Mesodermal cell (in vitro differentiated cells): Measurements from ENCODE around the gene ZNF521.

ENCODE experiments used
- H3K27ac ChIP-seq: 2 replicates; pipeline ENCODE4 v1.7.0; 2013; ENCODE audit warnings: mild to moderate bottlenecking, low read depth, low read length, moderate library complexity; ENCODE audit not compliant: severe bottlenecking
- H3K36me3 ChIP-seq: 2 replicates; pipeline ENCODE4 v1.7.1; 2013; ENCODE audit warnings: mild to moderate bottlenecking, low read length, moderate library complexity; ENCODE audit not compliant: control insufficient read depth, insufficient read depth
- H3K4me1 ChIP-seq: one replicate; pipeline ENCODE4 v1.7.1; 2013; ENCODE audit warnings: mild to moderate bottlenecking, low read length; ENCODE audit not compliant: insufficient read depth, control insufficient read depth, poor library complexity, severe bottlenecking
- H3K4me3 ChIP-seq: 2 replicates; pipeline ENCODE4 v1.7.0; 2013; ENCODE audit warnings: low read length, control low read depth, mild to moderate bottlenecking; ENCODE audit not compliant: insufficient read depth, poor library complexity, severe bottlenecking; ENCODE audit errors: extremely low read depth
- H3K9me3 ChIP-seq: 2 replicates; pipeline ENCODE4 v1.7.1; 2013; ENCODE audit warnings: mild to moderate bottlenecking, low read length, moderate library complexity; ENCODE audit not compliant: control insufficient read depth
- WGBS, 2 experiments: methylation state at CpG; one replicate each; pipeline ENCODE4 v1.1.5; 2013; ENCODE audit warnings: missing lambda C conversion rate in 2 of 2; ENCODE audit not compliant: insufficient coverage in 2 of 2; 5-methylcytosine and 5-hydroxymethylcytosine counted together

ZNF521 gene

GRCh38 chr18:25144820-25145219, 207.1 kb downstream of the ZNF521 start:
- 76 to 91% methylated on average over 2 of the region's 2 CpGs for WGBS, 2 experiments
- Histone ChIP-seq H3K9me3 (no peaks in the 10 kb centered on the region), H3K36me3 (no peaks in the 10 kb centered on the region), H3K4me3 (no peak overlapping the region), H3K27ac (peak overlapping the region; percentile 31), H3K4me1 (peaks cover 4% of the 10 kb centered on the region)

- Histone ChIP-seq H3K4me1 (peaks cover 5% of the 10 kb centered on the region), H3K27ac (no peak overlapping the region), H3K4me3 (no peak overlapping the region), H3K36me3 (no peaks in the 10 kb centered on the region), H3K9me3 (no peaks in the 10 kb centered on the region)
- WGBS, 2 experiments: 100% methylated on average over 3 of the region's 3 CpGs
Measured at GRCh38 chr18:25141886-25142285, 210.1 kb downstream of the ZNF521 start.

- WGBS, 2 experiments: 92 to 100% methylated on average over 2 of the region's 3 CpGs
- H3K4me3 ChIP-seq: no peak overlapping the region
- no peaks in the 10 kb centered on the region for H3K9me3 ChIP-seq
- peaks cover 10% of the 10 kb centered on the region for H3K4me1 ChIP-seq
- H3K36me3 ChIP-seq: no peaks in the 10 kb centered on the region
- no peak overlapping the region for H3K27ac ChIP-seq
Measured at GRCh38 chr18:25141399-25141798, 210.6 kb downstream of the ZNF521 start.

- Histone ChIP-seq H3K27ac (no peak overlapping the region), H3K9me3 (no peaks in the 10 kb centered on the region), H3K4me3 (no peak overlapping the region), H3K36me3 (no peaks in the 10 kb centered on the region), H3K4me1 (peaks cover 11% of the 10 kb centered on the region)
- 83 to 100% methylated on average over 1 to 4 of the region's 4 CpGs for WGBS, 2 experiments
Measured at GRCh38 chr18:25140962-25141308, 211.0 kb downstream of the ZNF521 start.

- Histone ChIP-seq H3K27ac (no peak overlapping the region), H3K36me3 (no peaks in the 10 kb centered on the region), H3K4me1 (peaks cover 13% of the 10 kb centered on the region), H3K4me3 (no peak overlapping the region), H3K9me3 (no peaks in the 10 kb centered on the region)
- 92 to 95% methylated on average over 6 to 7 of the region's 8 CpGs for WGBS, 2 experiments
Measured at GRCh38 chr18:25140124-25140961, 211.6 kb downstream of the ZNF521 start.

- no peak overlapping the region for H3K4me3 ChIP-seq
- H3K36me3 ChIP-seq: peaks cover 12% of the 10 kb centered on the region
- peaks cover 11% of the 10 kb centered on the region for H3K4me1 ChIP-seq
- H3K27ac ChIP-seq: no peak overlapping the region
- 90 to 93% methylated on average over 2 to 4 of the region's 4 CpGs for WGBS, 2 experiments
- no peaks in the 10 kb centered on the region for H3K9me3 ChIP-seq
Measured at GRCh38 chr18:25137197-25137472, 214.8 kb downstream of the ZNF521 start.

GRCh38 chr18:25136416-25137196, 215.4 kb downstream of the ZNF521 start:
- Histone ChIP-seq H3K27ac (no peak overlapping the region), H3K9me3 (no peaks in the 10 kb centered on the region), H3K36me3 (peaks cover 12% of the 10 kb centered on the region), H3K4me3 (no peak overlapping the region), H3K4me1 (peaks cover 11% of the 10 kb centered on the region)
- 80 to 100% methylated on average over 1 to 2 of the region's 9 CpGs for WGBS, 2 experiments

- Histone ChIP-seq H3K27ac (no peak overlapping the region), H3K4me1 (peaks cover 11% of the 10 kb centered on the region), H3K4me3 (no peak overlapping the region), H3K36me3 (peaks cover 12% of the 10 kb centered on the region), H3K9me3 (no peaks in the 10 kb centered on the region)
- no CpG with 5 or more reads among the region's 2 CpGs for WGBS, 2 experiments
Measured at GRCh38 chr18:25134861-25135260, 217.1 kb downstream of the ZNF521 start.

- Histone ChIP-seq H3K27ac (no peak overlapping the region), H3K4me3 (no peak overlapping the region), H3K4me1 (peaks cover 11% of the 10 kb centered on the region), H3K36me3 (peaks cover 12% of the 10 kb centered on the region), H3K9me3 (no peaks in the 10 kb centered on the region)
- 69 to 100% methylated on average over 2 of the region's 2 CpGs for WGBS, 2 experiments
Measured at GRCh38 chr18:25133879-25134278, 218.1 kb downstream of the ZNF521 start.

- Histone ChIP-seq H3K36me3 (peaks cover 12% of the 10 kb centered on the region), H3K4me3 (no peak overlapping the region), H3K9me3 (no peaks in the 10 kb centered on the region), H3K4me1 (peaks cover 11% of the 10 kb centered on the region), H3K27ac (no peak overlapping the region)
- WGBS, 2 experiments: 95% methylated on average over 7 to 8 of the region's 10 CpGs
Measured at GRCh38 chr18:25132786-25133496, 219.0 kb downstream of the ZNF521 start.
